Heart left ventricle (tissue), 16 donors: ENCODE data around the gene ELK3. TPM values are rescaled to one million over a fixed set of nuclear protein-coding genes. Genes with fewer than 3 reads are reported as not detected.

Source experiments
- ATAC-seq, 4 donors: fragments of 200-7000 bp; cut with Tn5 transposase; one replicate each; pipeline ENCODE4 v1.9.1; 2020 to 2022; ENCODE audit warnings: moderate library complexity in 4 of 4, mild to moderate bottlenecking in 3 of 4, moderate number of reproducible peaks in 1 of 4
- DNase-seq, 5 donors: peaks; one replicate each; pipeline ENCODE4 v3.0.0-alpha.2; 2020
- H3K27ac ChIP-seq, 12 donors: fragments of 200-600 bp; sonication (generic) in 4 of 12; one replicate each; pipeline versions ENCODE4 v1.5.0 to v1.8.0; 2016 to 2022; ENCODE audit warnings: mild to moderate bottlenecking in 2 of 12
- H3K27me3 ChIP-seq, 9 donors: fragments of 200-600 bp; sonication (generic) in 2 of 9; one replicate each; pipeline versions ENCODE4 v1.5.1 to v1.8.0; 2016 to 2022; ENCODE audit warnings: mild to moderate bottlenecking in 3 of 9
- H3K36me3 ChIP-seq, 9 donors: fragments of 200-600 bp; sonication (generic) in 2 of 9; one replicate each; pipeline versions ENCODE4 v1.5.0 to v1.8.0; 2018 to 2022; ENCODE audit warnings: mild to moderate bottlenecking in 2 of 9
- H3K4me1 ChIP-seq, 12 donors: fragments of 200-600 bp; sonication (generic) in 4 of 12; one replicate each; pipeline versions ENCODE4 v1.5.0 to v1.8.0; 2016 to 2022; ENCODE audit warnings: mild to moderate bottlenecking in 3 of 12
- H3K4me3 ChIP-seq, 12 donors: fragments of 200-600 bp; sonication (generic) in 4 of 12; one replicate each; pipeline versions ENCODE4 v1.5.0 to v1.8.0; 2017 to 2022; ENCODE audit warnings: mild to moderate bottlenecking in 9 of 12, moderate library complexity in 4 of 12
- H3K9me3 ChIP-seq, 12 donors: fragments of 200-600 bp; sonication (generic) in 4 of 12; one replicate each; pipeline versions ENCODE4 v1.5.0 to v1.8.0; 2016 to 2022; ENCODE audit warnings: mild to moderate bottlenecking in 1 of 12
- POLR2A ChIP-seq, 2 donors: fragments of 450-650 bp; IDR thresholded peaks; one replicate each; pipeline ENCODE4 v1.6.1; 2017; ENCODE audit warnings: antibody characterized with exemption in 2 of 2, mild to moderate bottlenecking in 2 of 2, moderate library complexity in 2 of 2
- WGBS, 4 donors: extraction: QIAGEN DNeasy Blood & Tissue Kit in 2 of 4; methylation state at CpG; one replicate each; pipeline versions ENCODE4 v1.1.5 to v1.1.7; 2013 to 2018; 5-methylcytosine and 5-hydroxymethylcytosine counted together
- intact Hi-C, 10 donors: fragments of 100-400 bp; cut with DNase I; formaldehyde crosslinking; loops; one replicate each; pipeline versions ENCODE4 v1.11.1 to v1.14.2; 2022
- polyA plus RNA-seq, 2 donors: library from polyadenylated mRNA; stranded (reverse); fragments of 200-250 nt; gene quantifications; one replicate each; pipeline ENCODE4 v1.2.3, GENCODE V29; 2013
- total RNA-seq, 9 donors: library from RNA; depleted of rRNA in 2 of 9; stranded (reverse); fragments of >200 nt in 2 of 9; fragmentation: NEBNext Ultra II Directional in 3 of 9; extraction: Animal tissue kit (Norgen Biotek cat#: 25700) in 3 of 9; gene quantifications; one replicate each; pipeline versions ENCODE4 v1.1.0 to v1.2.4, GENCODE V29; 2016 to 2023
- TF ChIP-seq, protein P1 (sequence below), 12 donors: fragments of 200-600 bp; sonication (generic) in 4 of 12; IDR thresholded peaks; one replicate each; pipeline versions ENCODE4 v1.5.0 to v1.8.0; 2018 to 2022; ENCODE audit warnings: antibody characterized with exemption in 12 of 12, mild to moderate bottlenecking in 5 of 12
- donor health status: ischemic (EF 13 %, LVEDD 7.1; RV severe dilation, severe dysfunction).
- donor health status: healthy with polysubstance abuse.
- donor health status: DM: no; HTN: yes; CAD: no.
- donor health status: DM: no; HTN: no; CAD: no.
- donor health status: ischemic (EF 25% LVEDD 6.9; RV normal size, moderate dysfunction).
- donor health status: ischemic (EF 25% LVEDD 5.7; RV mildly dilated, moderate dysfunction).
- donor health status: healthy.
- donor health status: DM: yes; HTN: yes; CAD: no.
- donor health status: ischemic (EF 35%, LVEDD 5.7; RV mildly dilated, moderate dysfunction).
- donor health status: nonischemic (EF 11% LVEDD 7.7; RV severe dilation, severe dysfunction).
- donor health status: DM: yes; HTN: yes; CAD: no.
- donor health status: PGD.
- donor health status: ischemic (EF 29% LVEDD 5.4; RV normal size, mild dysfunction).
- donor health status: nonischemic (EF 23%, LVEDD 6.1; RV moderate dilation, normal function).

Gene ELK3
- total and polyA plus RNA-seq, 11 donors: 5.7 to 42.3 (median 18.6) TPM

DNA sequence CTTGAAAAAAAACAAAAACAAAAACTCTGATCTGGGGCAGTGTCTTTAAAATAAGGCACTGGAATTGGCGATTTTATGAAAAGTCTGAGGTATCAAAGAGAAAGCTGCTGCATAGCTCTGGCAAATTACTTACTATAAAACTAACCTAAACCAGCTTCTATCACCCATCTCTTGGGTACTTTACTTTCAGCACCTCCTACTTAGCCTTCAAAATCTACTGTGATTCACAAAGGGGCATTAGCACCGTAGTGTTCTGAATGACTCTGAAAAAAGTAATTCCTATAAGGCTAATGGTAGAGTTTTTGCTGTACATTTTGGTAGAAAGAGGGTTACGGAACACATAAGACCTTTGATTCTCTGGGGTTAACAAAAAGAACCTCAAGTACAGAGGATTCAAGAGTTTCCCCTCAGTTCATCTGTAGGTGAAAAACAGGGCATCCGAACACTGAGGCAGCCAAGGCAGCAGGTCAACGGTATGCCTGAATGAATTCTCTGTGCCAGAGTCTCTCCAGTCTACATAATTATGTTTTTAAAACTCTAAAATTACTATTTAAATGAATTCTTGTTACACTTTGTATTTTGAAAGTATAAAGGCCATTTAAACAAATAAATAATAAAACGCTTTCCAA is 101.5 kb downstream of the ELK3 start:
- peaks cover 0 to 94% (median 71%) of the 10 kb centered on the region in 9 donors for H3K36me3 ChIP-seq
- intact Hi-C loops: no loop called here

DNA sequence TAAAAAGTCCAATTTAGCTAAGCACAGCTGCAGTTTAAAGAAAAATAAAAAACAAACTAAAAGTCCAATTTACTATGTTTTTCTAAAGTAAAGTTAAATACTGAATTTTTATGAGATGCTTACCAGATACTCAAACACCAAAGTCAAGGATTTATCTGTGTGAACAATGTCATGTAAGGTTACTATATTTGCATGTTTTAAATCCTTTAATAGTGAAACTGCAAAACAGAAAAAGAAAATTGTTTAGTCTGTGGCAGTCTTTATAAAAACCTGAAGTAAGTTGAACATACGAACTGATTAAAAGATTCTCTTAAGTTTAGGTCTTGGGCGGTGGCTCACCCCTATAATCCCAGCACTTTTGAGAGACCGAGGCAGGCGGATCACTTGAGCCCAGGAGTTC is 103.3 kb downstream of the ELK3 start:
- WGBS, 4 donors: 94 to 97% (median 96%) methylated on average over 4 of the region's 4 CpGs
- no peak for ATAC-seq
- intact Hi-C loops: no loop called here
- Histone ChIP-seq H3K4me3 (no peak overlapping the region), H3K9me3 (no peaks in the 10 kb centered on the region), H3K27me3 (no peaks in the 10 kb centered on the region), H3K36me3 (peaks cover 0 to 75% (median 58%) of the 10 kb centered on the region in 9 donors), H3K27ac (no peak overlapping the region), H3K4me1 (peaks cover 0 to 3% (median 0%) of the 10 kb centered on the region in 12 donors)
- no peak for TF ChIP-seq POLR2A (IDR thresholded peaks at IDR 0.05)
- TF ChIP-seq, protein P1, sequence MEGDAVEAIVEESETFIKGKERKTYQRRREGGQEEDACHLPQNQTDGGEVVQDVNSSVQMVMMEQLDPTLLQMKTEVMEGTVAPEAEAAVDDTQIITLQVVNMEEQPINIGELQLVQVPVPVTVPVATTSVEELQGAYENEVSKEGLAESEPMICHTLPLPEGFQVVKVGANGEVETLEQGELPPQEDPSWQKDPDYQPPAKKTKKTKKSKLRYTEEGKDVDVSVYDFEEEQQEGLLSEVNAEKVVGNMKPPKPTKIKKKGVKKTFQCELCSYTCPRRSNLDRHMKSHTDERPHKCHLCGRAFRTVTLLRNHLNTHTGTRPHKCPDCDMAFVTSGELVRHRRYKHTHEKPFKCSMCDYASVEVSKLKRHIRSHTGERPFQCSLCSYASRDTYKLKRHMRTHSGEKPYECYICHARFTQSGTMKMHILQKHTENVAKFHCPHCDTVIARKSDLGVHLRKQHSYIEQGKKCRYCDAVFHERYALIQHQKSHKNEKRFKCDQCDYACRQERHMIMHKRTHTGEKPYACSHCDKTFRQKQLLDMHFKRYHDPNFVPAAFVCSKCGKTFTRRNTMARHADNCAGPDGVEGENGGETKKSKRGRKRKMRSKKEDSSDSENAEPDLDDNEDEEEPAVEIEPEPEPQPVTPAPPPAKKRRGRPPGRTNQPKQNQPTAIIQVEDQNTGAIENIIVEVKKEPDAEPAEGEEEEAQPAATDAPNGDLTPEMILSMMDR (IDR thresholded peaks at IDR 0.05): no peak
- no peak for DNase-seq

More for the DNA sequence above, 101.5 kb downstream of the ELK3 start:
- ATAC-seq (no peak), DNase-seq (no peak)
- TF ChIP-seq, protein P1 (IDR thresholded peaks at IDR 0.05): no peak
- no peak for TF ChIP-seq POLR2A (IDR thresholded peaks at IDR 0.05)
- 89 to 95% (median 94%) methylated on average over 6 of the region's 6 CpGs for WGBS, 4 donors
- Histone ChIP-seq H3K9me3 (no peaks in the 10 kb centered on the region), H3K4me1 (no peaks in the 10 kb centered on the region), H3K27ac (no peak overlapping the region), H3K27me3 (no peaks in the 10 kb centered on the region), H3K4me3 (no peak overlapping the region)

DNA sequence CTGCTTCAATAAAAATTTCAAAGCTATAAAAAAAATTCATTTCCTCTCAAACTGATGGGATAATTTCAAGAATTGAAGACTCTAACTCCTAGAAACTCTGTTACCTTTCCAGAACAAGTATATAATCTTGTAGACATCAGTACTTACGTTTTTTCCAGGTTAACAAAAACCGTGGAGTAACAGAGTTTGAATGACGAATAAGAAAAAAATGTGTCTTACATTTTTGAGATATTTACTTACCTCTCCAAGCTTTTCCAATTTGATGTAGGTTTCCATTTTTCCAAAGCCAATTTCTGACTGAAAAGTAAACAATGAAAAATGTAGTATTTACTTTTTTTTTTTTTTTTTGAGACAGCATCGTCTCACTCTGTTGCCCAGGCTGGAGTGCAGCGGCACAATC is 105.9 kb downstream of the ELK3 start:
- DNase-seq (no peak), ATAC-seq (no peak)
- Histone ChIP-seq H3K36me3 (peaks cover 0 to 52% (median 40%) of the 10 kb centered on the region in 9 donors), H3K4me1 (peaks cover 0 to 17% (median 0%) of the 10 kb centered on the region in 12 donors), H3K27me3 (no peaks in the 10 kb centered on the region), H3K9me3 (no peaks in the 10 kb centered on the region), H3K27ac (no peak overlapping the region), H3K4me3 (no peak overlapping the region)
- intact Hi-C loops: loop anchor here in 6 of 10 donors (5.0 to 10.0 kb wide), 7 partner anchors 55 to 205 kb away; partner anchors contain the start of gene CDK17 (in 2 of the 6)
- no peak for TF ChIP-seq POLR2A (IDR thresholded peaks at IDR 0.05)
- TF ChIP-seq, protein P1 (IDR thresholded peaks at IDR 0.05): no peak
- 93 to 96% (median 95%) methylated on average over 5 of the region's 5 CpGs for WGBS, 4 donors

DNA sequence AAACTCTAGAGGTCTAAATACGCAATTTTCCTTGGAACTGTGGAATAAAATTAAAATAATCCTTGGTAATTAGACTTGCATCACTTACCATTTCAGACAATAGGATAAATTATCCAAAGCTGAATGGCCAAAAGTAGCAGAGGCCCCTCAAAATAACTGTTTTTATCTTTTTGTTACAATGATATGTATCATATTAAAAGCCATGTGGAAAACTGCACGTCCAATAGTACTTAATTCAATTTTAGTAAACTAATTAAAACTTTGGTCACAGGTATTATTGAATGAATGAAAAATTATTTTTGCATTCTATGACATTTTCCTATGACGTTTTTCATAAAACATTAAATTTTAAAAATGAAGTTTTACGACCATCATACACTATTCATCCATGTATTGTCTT is 107.6 kb downstream of the ELK3 start:
- ATAC-seq (no peak), DNase-seq (no peak)
- Histone ChIP-seq H3K4me3 (no peak overlapping the region), H3K27ac (no peak overlapping the region), H3K9me3 (no peaks in the 10 kb centered on the region), H3K27me3 (no peaks in the 10 kb centered on the region), H3K36me3 (peaks cover 0 to 39% (median 34%) of the 10 kb centered on the region in 9 donors), H3K4me1 (peaks cover 0 to 17% (median 0%) of the 10 kb centered on the region in 12 donors)
- intact Hi-C loops: loop anchor here in 6 of 10 donors (5.0 to 10.0 kb wide), 7 partner anchors 53 to 203 kb away; partner anchors contain the start of gene CDK17 (in 2 of the 6)
- no peak for TF ChIP-seq POLR2A (IDR thresholded peaks at IDR 0.05)
- 86 to 96% (median 95%) methylated on average over 4 of the region's 4 CpGs for WGBS, 4 donors
